Measurements from ENCODE around the gene PSMD1. TPM values are rescaled to one million over a fixed set of nuclear protein-coding genes. Genes with fewer than 3 reads are reported as not detected.
"Not testable (repeated sequence)": the region's sequence is repeated elsewhere in the genome, so short reads cannot be mapped to it uniquely, and the experiment has no call there.

PSMD1 gene
- total RNA-seq, 1 experiment from 2014 or later: 245 TPM

DNA sequence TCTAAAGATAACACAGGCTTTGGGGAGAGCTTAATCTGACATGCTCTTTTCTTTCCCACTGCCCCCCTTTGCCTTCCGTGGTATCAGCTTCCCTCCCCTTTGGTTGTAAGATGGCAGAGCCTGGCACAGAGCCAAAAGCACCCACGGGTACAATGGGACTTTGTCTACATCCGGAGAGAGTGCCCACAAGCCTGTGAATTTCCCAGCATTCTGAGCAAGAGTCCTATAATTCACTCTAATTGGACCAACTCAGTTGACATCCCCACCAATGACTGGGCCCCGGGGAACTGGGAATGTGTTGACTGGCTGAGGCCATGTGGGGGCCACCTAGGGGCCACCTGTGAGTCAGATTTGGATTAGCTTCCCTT, 39.5 kb upstream of the PSMD1 start:
- Histone ChIP-seq H3K4me1 (ENCODE audit: insufficient read depth, low read length, poor library complexity, severe bottlenecking) (no peaks in the 10 kb centered on the region), H3K36me3 (ENCODE audit: insufficient read depth, low read length, poor library complexity, severe bottlenecking) (no peaks in the 10 kb centered on the region), H3K27ac (ENCODE audit: low read depth, low read length, poor library complexity, severe bottlenecking) (no peak overlapping the region), H3K4me3 (ENCODE audit: low read depth, low read length, poor library complexity, severe bottlenecking) (no peak overlapping the region), H3K9me3 (ENCODE audit: low read depth, low read length, poor library complexity, severe bottlenecking) (no peaks in the 10 kb centered on the region), H3K27me3 (replicated peaks; ENCODE audit: insufficient read depth, low read depth, low read length, poor library complexity) (no peaks in the 10 kb centered on the region)
- peak; percentile 51 for DNase-seq (ENCODE audit: low spot score)
- TF ChIP-seq EZH2 (IDR thresholded peaks at IDR 0.05; ENCODE audit: borderline replicate concordance, low read depth, low read length, poor library complexity, severe bottlenecking): no peak
- TF ChIP-seq, protein P1, sequence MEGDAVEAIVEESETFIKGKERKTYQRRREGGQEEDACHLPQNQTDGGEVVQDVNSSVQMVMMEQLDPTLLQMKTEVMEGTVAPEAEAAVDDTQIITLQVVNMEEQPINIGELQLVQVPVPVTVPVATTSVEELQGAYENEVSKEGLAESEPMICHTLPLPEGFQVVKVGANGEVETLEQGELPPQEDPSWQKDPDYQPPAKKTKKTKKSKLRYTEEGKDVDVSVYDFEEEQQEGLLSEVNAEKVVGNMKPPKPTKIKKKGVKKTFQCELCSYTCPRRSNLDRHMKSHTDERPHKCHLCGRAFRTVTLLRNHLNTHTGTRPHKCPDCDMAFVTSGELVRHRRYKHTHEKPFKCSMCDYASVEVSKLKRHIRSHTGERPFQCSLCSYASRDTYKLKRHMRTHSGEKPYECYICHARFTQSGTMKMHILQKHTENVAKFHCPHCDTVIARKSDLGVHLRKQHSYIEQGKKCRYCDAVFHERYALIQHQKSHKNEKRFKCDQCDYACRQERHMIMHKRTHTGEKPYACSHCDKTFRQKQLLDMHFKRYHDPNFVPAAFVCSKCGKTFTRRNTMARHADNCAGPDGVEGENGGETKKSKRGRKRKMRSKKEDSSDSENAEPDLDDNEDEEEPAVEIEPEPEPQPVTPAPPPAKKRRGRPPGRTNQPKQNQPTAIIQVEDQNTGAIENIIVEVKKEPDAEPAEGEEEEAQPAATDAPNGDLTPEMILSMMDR (conservative IDR thresholded peaks at IDR 0.05; ENCODE audit: low read depth, low read length): no peak
- BruUV-seq (replicated peaks): no TSS peak
- ChIA-PET CTCF (interaction anchor here (1.3 kb wide), 1 partner anchor 193 kb away, joined by 3 read pairs; no protein-coding TSS in a partner anchor), POLR2A (ENCODE audit: low non-redundant PET) (no interaction called here)
- intact Hi-C loops (cut with micrococcal nuclease; ENCODE audit: unreplicated experiment): no loop called here

DNA sequence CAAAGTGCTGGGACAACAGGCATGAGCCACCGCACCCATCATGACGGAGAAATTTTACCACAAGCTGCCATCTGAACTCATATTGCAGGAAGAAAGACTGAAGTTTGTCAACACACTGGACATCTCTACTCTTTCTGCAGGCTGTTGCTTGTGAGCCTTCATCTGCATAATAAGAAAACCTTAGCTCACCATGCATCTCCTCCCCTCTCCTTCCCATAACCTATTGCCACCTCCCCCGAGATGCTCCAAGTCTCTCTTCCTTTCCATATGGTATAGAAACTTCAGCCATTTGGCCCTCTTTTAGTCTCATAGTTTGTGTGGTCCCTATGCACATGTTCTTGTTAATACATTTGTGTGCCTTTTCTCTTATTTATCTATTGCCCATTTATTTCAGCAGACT, 38.5 kb upstream of the PSMD1 start:
- no peaks in the 10 kb centered on the region for H3K27me3 ChIP-seq (replicated peaks; ENCODE audit: insufficient read depth, low read depth, low read length, poor library complexity)
- no peaks in the 10 kb centered on the region for H3K9me3 ChIP-seq (ENCODE audit: low read depth, low read length, poor library complexity, severe bottlenecking)
- no peak for TF ChIP-seq EZH2 (IDR thresholded peaks at IDR 0.05; ENCODE audit: borderline replicate concordance, low read depth, low read length, poor library complexity, severe bottlenecking)
- TF ChIP-seq, protein P1 (conservative IDR thresholded peaks at IDR 0.05; ENCODE audit: low read depth, low read length): no peak
- intact Hi-C loops (cut with micrococcal nuclease; ENCODE audit: unreplicated experiment): no loop called here
- no TSS peak for BruUV-seq (replicated peaks)
- H3K4me3 ChIP-seq (ENCODE audit: low read depth, low read length, poor library complexity, severe bottlenecking): no peak overlapping the region
- ChIA-PET CTCF (no interaction called here), POLR2A (ENCODE audit: low non-redundant PET) (no interaction called here)
- H3K36me3 ChIP-seq (ENCODE audit: insufficient read depth, low read length, poor library complexity, severe bottlenecking): no peaks in the 10 kb centered on the region
- no peaks in the 10 kb centered on the region for H3K4me1 ChIP-seq (ENCODE audit: insufficient read depth, low read length, poor library complexity, severe bottlenecking)
- H3K27ac ChIP-seq (ENCODE audit: low read depth, low read length, poor library complexity, severe bottlenecking): no peak overlapping the region
- DNase-seq (ENCODE audit: low spot score): no peak

DNA sequence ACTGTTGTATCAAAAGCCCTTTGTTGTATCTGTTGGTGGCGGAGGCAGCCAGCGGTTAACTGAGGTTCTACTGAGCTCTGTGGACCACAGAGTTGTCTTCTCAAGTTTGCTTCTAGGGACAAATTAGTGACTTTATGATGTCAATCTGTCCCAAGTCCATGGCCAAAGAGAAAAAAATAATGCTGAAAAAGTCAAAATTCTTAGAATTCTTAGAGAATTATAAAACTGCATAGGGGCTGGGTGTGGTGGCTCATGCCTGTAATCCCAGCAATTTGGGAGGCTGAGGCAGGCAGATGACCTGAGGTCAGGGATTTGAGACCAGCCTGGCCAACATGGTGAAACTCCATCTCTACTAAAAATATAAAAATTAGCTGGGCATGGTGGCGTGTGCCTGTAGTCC, 31.6 kb upstream of the PSMD1 start:
- H3K4me1 ChIP-seq (ENCODE audit: insufficient read depth, low read length, poor library complexity, severe bottlenecking); CTCF ChIA-PET; BruUV-seq (replicated peaks); intact Hi-C loops (cut with micrococcal nuclease; ENCODE audit: unreplicated experiment); DNase-seq (ENCODE audit: low spot score); H3K27ac ChIP-seq (ENCODE audit: low read depth, low read length, poor library complexity, severe bottlenecking); H3K9me3 ChIP-seq (ENCODE audit: low read depth, low read length, poor library complexity, severe bottlenecking); POLR2A ChIA-PET (ENCODE audit: low non-redundant PET); H3K4me3 ChIP-seq (ENCODE audit: low read depth, low read length, poor library complexity, severe bottlenecking); H3K36me3 ChIP-seq (ENCODE audit: insufficient read depth, low read length, poor library complexity, severe bottlenecking); H3K27me3 ChIP-seq (replicated peaks; ENCODE audit: insufficient read depth, low read depth, low read length, poor library complexity): not testable (repeated sequence)

DNA sequence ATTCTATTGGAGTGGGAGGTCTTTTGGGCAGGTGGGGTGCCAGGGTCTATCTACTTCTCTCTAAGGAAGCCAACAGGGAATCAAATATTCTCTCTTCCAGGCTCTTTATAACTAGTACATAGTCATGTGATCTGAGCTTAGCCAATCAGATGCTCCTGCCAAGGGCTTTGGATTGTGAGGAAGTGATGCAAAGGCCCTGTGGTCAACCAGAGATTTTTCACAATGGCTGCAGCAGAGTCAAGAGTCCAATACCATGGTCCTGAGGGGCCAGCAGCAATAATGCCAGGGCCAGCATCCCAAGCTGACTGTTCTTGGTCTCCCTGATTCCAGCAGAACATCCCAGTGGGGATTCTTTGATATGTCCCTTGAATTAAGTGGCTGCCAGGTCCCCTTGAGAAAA, 27.8 kb upstream of the PSMD1 start:
- Histone ChIP-seq H3K36me3 (ENCODE audit: insufficient read depth, low read length, poor library complexity, severe bottlenecking) (no peaks in the 10 kb centered on the region), H3K27ac (ENCODE audit: low read depth, low read length, poor library complexity, severe bottlenecking) (no peak overlapping the region), H3K4me3 (ENCODE audit: low read depth, low read length, poor library complexity, severe bottlenecking) (no peak overlapping the region), H3K9me3 (ENCODE audit: low read depth, low read length, poor library complexity, severe bottlenecking) (no peaks in the 10 kb centered on the region), H3K27me3 (replicated peaks; ENCODE audit: insufficient read depth, low read depth, low read length, poor library complexity) (peaks cover 10% of the 10 kb centered on the region), H3K4me1 (ENCODE audit: insufficient read depth, low read length, poor library complexity, severe bottlenecking) (no peaks in the 10 kb centered on the region)
- CTCF ChIA-PET: no interaction called here
- POLR2A ChIA-PET (ENCODE audit: low non-redundant PET): no interaction called here
- no TSS peak for BruUV-seq (replicated peaks)
- TF ChIP-seq, protein P1 (conservative IDR thresholded peaks at IDR 0.05; ENCODE audit: low read depth, low read length): no peak
- intact Hi-C loops (cut with micrococcal nuclease; ENCODE audit: unreplicated experiment): no loop called here
- no peak for DNase-seq (ENCODE audit: low spot score)
